HG03196 (cell line): ENCODE results near the gene CLRN3.

Source experiments
- ATAC-seq: cut with Tn5 transposase; IDR thresholded peaks from one replicate; pipeline ENCODE4 v1.9.1; 2021; ENCODE audit not compliant: unreplicated experiment

Gene CLRN3

DNA sequence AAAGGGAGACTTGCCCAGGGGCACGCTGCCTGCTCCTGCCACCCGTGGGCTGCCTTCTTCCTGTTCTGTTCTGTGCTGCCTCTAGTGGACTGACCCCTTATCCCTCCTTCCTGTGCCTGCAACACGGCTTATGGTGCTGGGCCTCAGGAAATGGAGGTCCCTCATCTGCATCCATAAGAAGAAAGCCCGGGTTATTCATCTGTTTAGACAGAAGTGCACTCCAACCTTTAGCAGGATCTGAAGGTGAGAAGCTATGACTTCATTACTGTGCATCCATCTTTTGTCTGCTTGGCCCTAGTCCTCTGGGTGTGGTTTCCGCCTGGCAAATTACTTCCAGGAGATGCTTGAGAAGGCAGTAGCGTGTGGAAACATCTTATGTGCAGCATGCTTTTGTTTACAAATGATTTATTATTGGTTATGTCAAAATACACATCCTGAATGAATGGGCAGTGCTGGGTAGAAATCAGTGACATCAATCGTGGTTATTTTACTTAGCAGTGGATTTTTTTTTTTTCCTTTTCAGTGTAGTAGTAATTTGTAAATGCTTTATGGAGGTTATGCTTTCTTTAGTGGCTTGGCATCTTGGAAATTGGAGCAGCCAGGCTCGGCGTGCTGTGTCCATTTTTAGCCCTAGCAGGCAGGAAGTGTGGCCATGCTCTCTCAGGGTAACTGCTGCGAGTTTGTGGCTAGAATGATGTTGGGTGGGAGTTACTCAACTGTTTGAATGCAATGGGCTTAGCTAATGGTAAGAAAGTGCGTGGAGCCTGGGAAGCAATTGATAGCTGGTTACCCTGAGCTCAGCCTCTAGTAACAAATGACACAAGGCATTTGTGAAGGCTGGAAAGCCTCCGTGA lies 26.9 kb upstream of the CLRN3 start:
- ATAC-seq: no peak

DNA sequence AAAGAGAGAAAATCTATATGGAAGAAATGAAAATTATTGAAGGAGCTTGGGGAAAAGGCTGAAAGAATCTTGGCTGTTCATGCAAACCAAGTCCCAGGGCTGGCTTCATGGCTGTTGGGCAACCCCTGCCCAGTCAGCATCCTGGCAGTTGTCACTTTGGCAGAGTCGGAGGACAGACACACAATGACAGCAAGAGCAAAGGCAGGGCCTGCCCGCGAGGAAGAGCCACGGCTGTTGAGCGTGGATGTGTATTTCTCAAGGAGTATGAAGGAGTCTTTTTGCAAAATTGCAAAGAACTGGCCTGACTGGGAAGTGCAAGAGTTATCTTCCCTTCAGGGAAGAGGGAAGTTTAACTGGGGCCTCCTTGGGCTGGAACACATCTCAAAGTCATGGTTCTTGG lies 25.8 kb upstream of the CLRN3 start:
- no peak for ATAC-seq

DNA sequence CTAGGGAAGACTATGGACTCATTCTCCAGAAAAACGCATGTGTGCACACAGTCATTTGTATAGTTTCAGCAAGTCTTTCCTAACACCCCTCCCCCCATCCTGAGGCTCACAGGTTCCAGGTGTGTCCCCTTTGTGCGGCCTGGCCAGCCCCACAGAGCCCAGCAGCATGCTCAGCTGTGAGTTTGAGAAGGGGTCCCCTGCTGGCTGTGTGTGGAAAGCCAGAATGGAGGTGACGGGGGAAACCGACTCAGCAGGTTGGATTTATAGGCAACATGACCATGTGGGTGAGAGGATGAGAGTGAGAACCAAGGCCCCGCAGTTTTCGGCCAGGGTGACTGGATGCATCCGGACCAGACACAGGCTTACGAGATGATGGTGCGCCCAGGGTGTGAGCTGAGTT lies 24.1 kb upstream of the CLRN3 start:
- no peak for ATAC-seq

DNA sequence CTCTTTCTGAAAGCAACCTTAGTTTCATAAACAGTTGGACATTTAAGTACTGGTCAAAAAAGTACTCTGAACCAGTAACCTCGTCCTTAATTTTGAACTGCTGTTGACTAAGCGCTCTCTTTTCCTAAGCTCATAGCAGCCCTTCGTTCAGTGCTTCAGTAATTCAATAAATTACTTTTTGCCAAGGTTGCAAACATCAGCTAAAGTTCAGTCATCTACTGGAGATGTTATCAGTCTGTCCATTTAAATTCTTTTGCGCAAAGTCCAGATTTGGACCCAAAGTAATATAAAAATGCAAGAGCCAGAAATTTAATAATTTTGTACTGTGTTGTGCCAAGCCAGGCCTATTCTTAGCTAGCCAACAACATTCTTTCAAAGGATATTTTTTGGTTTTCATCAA lies 22.6 kb upstream of the CLRN3 start:
- no peak for ATAC-seq

DNA sequence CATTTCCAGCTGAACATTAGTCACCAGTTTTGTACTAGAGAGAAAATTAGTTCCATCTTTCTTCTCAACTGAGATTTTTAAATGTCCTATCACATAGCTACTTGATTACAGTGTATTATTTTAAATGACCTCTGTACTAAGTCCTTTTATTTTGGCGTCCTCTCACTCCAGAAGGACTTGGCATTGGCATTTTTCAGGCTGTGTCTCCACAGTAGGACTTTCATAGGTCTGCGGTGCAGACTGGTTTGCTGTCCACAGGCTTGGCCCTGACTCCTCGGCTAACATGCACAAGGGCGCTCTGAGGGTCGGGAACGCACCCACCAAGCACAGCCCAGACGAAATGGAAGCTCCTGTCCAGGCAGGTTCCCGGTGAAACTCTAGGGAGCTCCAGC lies 20.6 kb upstream of the CLRN3 start:
- ATAC-seq: no peak

DNA sequence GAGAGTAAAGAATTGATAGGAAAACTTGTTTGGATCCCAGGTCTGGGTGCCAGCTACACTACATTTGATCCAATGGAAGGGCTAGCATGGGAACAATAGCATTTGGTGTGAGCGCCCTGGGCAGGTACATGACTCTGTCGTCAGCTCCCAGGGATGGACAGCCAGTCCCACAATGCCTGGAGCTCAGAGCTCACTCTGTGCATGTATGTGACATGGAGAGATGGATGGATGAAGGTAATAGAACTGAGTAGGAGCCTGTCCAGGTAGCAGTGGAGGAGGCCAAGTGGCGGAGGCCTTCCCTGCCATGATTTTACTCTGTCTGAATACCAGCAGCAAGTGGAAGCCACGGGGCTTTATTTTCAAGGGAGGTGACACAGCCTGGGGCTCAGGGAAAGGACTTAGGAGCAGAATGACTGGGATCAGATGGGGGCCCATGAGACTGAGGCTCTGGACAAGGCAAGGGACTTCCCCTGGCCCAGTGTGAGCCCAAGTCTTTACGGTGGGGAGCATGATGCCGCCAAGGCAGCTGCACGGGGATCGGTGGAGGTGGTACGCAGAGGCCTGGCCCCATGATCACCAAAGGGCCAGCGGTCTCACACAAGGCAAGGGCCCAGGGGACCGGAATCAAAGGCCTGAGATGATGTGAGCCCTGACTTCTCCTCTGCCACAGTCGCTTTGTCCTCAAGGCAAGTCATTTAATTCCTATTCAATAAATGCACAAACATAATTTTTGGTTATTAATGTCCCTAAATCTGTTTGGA lies 20.0 kb upstream of the CLRN3 start:
- ATAC-seq: no peak

DNA sequence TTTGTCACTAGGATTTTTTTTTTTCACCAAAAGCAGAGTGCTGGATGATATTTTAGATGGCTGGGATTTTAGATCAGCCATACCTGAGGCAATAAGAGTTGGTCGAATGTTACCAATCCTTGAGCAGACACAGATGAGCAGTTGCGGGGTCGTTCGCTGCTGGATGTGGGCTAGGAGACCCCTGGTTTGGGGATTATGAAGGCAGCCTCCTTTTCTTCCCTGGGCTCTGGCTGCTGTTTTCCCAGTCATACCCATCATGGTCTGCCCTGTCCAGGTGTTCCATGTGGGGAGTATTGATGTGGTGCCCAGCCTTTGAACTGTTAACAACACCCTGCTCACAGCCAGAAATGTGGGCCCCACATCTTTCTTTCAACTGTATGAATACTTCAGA lies 19.1 kb upstream of the CLRN3 start:
- no peak for ATAC-seq

DNA sequence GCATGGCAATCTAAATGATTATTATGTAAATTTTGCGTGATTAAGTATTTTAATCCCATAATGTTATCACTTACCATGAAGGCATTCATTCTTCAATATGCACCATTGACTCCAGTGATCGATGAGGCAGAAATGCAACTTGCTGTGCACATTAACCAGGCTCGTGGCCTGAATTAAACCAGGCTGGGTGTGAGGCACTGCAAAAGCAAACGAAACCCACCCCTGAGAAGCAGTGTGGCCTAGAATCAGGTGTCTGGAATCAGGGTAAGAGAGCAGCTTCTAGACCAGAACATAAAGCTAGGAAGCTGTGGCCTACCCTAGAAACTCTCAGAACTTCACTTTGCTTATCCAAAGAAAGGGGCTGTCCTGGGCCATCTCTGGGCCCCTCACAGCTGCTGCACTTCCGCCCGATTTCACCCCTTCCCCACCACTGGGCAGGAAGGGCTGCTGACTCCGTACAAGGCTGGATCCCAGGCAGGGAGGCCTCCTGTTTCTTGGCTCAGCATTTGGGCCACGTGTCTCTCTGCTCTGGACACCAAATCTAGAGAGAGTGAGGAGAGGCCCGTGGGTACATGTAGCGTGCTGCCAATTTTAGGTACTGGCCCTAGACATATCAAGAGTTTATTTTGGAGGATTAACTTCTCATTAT lies 18.6 kb upstream of the CLRN3 start:
- no peak for ATAC-seq

DNA sequence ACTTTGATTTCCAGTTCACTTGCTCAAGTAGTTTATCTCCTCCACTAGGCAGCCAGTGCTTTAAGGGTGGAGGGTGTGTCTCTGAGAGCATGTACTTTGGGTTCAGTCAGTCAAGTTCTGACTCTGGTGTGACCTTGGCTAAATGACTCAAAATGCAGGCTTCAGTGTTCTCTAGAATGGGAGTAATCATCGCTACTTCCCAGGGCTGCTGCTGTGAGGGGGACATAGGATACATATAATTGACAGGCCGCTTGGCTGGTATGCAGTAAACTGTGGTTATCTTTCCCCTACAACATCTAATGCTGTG lies 17.7 kb upstream of the CLRN3 start:
- ATAC-seq: no peak

DNA sequence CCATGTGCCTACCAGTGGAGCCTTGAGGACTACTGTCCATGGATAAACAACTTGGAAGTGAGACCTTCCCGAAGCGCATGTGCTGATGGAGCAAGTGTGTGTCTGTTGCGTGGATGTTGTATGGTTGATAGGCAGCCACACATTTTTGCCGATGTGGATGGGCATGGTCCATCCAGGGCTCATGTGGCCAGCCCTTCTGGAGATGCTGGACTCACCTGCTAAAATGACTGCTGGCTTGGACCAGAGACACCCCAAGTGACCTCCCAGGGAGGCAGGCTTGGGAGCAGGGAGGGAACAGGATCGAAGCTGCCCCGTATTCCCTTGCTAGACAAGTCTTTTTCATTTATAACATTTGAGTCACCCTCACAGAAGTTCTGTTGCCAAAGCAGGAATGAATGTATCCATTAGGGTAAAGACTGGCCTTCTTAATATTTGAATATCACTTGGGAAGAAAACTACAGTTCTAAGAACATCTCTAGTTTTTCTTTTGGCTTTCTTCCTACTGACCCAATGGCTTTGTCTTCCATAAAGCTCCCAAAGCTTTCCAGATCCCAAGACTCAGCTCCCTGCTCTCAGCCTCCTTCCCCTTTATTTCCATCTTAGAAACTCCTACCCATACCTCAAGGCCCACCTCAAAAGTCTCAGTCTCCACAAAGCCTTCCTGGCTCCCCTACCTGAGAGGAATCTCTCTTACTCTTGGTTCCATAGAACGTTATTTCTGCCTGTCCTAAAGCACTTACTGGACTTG lies 17.1 kb upstream of the CLRN3 start:
- ATAC-seq: no peak

DNA sequence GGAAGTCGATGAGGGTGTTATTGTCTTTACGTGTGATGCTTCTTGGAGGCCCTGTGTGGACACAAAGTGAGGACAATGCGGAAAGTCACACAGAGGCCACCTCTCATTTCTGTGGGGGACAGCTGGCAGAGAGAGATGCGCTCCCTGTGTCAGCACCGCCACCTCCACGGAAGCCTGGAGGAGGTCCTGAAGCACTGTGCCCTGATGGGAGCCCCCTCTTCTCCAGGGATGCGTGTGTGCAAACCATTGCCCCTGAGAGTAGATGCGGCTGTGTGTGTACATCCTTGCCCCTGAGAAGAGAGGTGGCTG lies 16.2 kb upstream of the CLRN3 start:
- ATAC-seq: no peak

DNA sequence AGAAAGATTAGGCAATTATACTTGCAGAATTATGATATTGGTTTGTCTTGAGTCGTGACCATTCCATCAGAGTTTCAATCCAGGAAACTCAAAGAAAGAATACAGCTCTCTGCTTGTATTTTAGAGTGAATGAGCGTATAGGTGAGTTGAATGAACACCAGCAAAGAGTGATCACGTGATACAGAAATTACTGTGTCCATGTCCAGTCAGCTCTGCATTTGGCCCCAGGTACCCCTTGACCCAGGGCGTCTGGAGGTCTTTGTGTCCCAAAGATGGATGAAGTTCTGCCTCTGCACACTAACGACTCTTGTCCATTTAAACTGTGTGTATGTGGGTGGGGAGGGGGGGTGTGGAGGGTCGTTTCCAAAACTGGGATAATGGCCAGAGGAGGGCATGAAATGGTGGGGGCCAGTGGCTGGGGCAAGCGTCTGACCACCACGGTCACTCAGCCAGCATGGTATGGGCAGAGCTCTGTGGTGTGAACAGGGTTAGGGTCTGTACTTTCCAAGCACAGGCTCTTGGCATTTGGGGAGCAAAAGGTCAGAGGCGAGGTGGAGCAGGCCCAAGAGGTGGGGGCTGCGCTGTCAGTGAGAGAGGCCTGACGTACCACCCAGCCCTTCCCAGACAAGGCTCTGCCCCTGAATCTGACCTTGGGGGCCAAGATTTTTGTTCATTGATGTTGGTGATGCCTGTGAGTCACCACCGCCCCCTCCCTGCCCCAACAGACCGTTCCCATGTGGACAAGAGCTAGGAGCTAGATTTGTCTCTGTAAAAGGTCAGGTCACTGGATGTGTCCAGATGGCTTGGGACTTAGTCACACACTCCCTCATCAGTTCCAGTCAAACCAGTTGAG lies 15.6 kb upstream of the CLRN3 start:
- ATAC-seq: no peak

DNA sequence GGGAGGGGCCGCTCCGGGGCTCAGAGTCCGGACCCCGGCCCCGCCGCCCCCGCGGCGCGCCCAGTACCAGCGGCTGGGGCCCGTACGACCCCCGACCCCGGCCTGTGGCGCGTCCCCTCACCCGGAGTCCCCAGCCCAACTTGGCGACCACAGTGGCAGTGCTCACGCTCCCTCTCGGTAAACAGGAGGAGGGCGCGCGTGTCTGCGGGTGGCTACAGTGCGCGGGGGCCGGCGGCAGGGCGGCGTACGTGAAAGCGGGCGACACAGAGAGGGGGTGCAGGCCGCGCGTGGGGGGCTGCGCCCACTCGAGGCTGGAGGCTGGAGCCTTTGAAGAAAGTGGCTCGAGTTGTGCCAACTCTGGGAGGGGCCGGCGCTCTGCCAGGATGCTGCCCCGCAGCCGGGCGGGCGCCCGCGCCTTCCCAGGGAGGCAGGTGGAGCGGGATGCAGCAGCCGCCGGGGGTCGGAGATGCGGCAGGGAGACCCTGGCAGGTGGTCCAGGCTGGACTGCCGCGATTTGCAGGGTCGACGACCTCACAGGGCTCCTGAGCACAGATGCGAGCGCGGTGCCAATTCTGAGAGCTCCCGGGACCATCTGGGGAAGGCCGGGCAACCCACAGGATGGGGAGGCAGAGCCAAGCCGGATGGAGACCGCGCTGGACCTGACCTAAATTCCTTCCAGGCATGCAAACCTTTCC lies 14.8 kb upstream of the CLRN3 start:
- no peak for ATAC-seq

DNA sequence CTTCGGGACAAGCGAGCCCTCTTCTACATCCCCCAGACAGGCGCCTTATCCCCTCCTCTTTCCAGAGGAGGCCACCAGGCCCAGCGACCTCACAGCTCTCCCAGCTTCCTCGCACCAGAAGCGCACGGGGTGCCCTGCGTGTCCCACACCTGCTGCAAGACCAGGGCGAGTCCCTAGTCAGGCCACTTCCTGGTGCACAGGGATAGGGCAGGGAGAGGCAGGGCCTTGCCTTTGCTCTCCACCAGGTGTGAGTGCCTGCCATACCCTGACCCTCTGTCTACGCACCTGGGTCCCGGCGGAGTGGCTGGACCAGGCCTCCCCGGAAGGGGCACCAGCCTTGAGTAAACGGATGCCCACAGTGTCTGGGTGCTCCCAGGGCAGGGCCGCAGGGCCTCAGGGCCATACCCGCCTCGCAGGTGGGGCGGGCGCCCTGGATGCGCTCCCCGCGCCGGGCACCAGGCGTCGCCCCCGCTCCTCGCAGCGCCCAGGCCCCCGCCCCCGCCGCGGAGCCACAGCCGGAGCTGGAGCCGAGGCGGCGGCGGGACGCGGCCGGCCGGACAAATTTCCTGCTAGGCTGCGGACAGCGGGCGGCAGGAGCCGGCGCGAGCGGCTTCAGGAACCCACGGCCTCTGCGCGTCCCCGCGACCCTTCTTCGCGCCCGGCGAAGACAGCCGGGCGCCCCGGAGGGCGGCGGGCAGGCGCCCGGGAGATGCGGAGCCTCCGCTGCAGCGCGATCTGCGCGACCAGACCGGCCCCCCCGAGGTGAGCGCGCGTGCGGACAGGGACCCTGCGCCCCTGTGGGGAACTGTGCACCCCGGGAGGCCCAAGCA lies 14.0 kb upstream of the CLRN3 start, which contains the start of gene PTPRE:
PTPRE (plus strand) TSS at position 556 of the 830 bp plus-strand sequence. CDS start 133,779 bp downstream, outside the sequence.
- ATAC-seq: peak; percentile 79

DNA sequence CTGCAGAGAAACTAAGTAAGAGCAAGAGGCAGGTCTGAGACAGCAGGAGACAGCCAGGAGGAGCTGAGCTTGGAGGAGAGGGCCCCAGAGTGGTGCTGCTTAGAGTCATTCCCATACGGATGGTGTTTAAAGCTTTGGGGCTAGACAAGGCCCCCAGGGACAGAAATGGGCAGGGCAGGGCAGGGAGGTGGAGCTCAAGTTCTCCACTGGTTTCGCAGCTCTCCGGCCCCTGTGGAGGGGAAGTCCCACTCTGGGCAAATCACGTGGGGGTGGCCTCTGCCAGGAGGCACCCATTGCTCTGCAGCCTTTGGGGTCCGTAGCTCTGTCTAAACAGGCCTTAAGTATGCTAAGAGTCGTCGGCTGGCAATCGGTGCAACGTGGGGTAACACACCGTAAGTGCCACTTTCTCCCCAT lies 13.1 kb upstream of the CLRN3 start:
- ATAC-seq: no peak

DNA sequence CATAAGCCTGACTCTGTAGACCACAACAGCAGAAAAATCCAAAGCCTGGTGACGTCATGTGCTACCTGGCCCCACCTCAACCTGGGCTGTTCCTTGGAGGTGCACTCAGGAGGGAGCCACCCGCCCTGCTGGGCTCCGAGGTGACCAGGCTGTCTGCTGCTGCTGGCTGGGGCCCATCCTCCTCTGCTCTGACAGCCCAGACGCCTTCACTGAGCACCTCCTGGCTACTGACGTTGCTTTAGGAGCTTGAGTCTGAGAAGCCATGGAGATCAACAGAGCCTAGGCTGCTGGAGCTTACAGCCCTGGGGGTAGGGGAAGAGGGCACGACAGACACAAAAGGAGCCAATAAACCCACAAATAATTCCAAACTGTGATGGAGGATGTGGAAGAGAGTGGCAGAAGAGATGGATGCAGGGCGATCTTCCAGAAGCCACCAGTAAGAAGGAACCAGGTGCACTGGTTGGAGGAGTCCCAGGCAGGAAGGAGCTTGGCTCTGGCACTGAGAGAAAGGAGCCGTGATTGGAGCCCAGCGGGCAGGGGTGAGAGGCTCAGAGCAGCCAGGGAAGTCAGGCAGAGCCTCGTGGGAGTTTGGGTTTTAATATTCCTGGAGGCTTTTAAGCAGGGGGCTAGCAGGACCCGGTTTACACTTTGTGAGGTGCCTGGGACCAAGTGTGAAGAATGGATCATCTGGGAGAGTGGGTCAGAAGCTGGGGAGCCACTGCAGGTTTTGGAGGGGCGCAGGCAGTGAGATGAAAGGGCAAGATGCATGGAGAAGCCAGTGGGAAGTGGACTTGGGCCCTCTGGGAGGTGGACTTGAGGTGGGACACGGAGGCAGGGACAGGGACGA lies 12.5 kb upstream of the CLRN3 start:
- no peak for ATAC-seq

DNA sequence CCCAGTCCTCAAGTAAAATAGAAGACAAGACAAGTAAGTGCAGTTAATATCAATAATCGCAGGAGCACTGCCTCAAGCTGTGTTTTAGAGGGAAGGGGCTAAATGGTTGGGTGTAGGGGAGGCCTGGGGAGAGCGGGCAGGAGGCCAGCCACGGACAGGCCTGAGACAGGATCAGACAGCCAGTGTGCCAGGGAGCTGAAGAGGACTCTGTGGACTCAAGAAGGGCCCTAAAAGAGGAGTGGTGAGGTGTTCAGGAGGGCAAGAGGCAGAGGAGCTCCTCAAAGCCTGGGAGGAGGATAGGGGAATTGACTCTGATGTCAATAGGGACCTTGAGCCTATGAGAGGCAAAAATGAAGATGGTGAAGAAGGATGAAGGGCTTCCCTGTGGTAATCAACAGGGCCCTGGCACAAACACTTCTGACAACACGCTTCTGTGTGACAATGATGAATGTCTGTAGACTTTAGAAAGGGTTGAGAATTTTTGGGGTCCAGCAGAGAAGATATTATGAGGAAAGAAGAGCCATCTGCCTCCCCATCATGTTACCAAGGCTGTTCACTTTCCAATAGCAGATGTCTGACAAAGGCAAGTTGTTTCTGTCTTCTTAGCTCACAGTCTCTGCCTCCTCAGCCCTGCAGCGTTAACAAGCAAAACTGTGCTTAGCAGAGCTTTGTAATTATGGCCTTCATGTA lies 11.7 kb upstream of the CLRN3 start:
- no peak for ATAC-seq

DNA sequence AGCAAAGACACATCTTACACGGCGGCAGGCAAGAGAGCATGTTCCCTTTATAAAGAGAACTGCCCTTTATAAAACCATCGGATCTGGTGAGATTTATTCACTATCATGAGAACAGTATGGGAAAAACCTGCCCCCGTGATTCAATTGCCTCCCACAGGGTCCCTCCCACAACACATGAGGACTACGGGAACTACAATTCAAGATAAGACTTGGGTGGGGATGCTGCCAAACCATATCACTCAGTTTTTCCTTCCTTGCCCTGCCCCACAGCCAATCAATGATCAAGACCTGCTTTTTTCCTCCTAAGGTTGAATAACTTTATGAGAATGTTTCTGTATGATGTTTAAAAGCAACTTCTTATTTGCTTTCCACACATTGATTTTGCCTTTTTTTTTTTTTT lies 11.0 kb upstream of the CLRN3 start:
- ATAC-seq: no peak
